Measurements from ENCODE around the gene WNT16.

Gene WNT16

DNA sequence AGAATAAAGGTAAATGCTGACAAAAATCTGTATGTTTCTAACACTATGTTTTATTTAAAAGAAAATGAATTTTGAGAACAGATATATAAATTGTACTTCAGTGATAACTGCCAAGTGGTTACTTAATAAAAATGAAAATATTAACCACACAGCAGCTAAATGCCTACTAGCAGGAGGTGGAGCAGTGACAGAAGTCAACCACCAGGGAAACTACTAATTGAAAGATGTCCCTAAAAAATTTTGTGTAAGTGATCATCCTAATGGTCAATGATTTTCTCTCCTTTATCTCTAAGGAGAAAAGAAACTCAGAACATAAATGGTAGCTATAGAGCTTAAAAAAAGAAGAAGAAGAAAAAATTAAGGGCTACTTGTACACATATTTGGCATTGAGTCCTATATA lies 22.9 kb downstream of the WNT16 start:
- no peak for DNase-seq

DNA sequence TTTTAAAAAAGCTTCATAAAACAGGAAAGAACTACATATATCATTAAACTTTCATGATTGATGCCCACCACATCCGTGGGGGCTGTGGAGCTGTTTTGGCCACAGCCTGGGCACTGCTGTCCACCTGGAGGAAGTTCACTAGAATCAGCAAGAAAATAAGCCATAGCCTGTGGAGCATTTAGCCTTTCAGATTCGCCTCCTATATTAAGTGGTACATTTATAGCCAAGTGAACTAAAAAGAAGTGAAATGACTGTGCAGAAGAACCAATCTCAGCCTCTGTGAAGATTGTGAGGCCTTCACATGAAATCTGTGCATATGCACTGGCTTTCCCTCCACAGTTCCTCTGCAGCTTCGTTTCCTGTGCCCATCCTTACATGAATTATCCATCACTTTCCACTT lies 23.5 kb downstream of the WNT16 start:
- no peak for DNase-seq

DNA sequence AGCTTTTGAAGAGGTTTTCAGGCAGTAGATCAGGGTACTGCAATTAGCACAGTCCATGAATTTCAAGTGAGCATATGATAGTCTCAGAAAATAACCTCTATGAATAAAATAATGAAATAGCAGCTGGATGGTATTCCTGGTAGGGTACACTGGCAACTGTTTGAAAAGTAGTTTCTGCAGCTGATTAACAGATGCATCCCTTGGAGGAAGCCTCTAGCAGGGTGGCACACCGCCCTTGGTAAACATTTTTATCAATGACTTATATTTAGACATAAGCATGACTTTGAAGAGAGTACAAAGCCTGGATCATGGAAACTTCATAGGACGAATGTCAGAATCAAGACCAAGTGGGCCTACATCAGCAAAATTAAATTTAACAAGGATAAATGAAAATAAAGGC lies 26.8 kb downstream of the WNT16 start:
- DNase-seq: no peak

DNA sequence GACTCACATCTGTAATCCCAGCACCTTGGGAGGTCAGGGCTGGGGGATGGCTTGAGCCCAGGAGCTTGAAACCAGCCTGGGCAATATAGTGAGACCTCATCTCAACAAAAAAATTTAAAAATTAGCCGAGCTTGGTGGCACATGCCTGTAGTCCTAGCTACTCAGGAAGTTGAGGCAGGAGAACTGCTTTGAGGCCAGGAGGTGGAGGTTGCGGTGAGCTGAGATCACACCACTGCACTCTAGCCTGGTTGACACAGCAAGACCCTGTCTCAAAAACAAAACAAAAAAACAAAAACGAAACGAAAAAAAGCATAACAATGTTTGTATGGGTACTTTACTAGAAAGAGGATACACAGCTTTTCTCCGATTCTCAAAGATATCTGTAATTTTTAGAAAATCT lies 31.8 kb downstream of the WNT16 start:
- DNase-seq: no peak

DNA sequence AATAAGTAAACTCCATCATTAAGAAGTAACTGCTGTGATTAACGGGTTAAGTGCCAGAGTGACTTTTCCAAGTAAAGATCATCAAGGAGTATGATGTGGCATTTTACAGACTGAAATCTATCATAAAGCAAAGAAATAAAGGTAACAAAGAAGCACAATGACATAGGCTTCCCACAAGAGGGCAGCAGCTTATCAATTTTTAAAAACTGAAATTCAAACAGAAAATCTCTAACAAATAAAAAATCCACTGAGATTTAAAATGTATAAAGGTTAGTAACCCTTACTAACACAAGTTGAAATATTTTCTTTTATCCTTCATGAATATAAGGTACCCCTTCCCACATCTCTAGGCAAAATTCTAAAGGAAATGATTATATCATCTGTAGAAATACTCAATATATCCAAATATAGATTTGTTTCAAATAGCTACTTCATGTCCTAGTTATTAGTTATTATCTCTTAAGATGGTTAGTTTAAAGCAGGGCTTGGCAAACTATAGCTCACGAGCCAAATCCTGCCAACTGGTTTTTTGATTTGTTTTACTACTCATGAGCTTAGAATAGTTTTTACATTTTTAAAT lies 38.1 kb downstream of the WNT16 start:
- peak; percentile 42 for DNase-seq

DNA sequence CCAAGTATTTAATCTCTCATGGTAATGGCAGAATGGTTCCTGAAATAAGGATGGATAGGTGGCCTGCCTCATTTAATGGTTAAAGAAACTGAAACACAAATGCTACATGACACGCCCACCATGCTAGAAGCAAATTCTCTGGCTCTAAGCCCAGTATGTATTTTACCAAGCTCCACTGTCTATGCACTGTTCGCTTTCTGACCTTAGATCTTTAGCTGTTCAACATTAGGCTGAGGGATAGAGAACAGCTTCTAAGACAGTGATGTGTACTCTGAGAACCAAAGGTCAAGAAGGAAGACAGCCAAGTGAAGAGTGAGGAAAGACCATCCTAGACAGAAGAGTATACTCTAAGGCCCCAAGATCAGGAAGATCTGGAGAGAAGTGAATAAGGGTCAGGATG lies 40.7 kb downstream of the WNT16 start:
- DNase-seq: no peak

DNA sequence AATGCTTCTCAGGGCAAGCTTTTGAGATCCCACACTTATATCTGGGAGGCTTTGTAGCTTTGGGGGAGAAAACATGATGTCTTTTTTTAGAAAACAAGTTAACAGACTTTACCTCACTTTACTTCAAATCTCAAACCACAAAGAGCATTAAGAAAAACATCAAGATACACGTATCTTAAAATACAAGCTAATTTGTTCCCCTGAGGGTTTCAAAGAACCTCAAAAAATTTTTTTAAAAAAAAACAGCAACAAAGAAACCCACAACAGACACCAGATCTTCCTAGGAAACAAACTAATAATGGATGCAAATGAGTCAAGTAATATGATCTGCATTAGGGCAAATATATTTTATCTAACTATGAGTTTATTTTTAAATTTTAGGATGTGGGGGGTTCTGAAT lies 42.6 kb downstream of the WNT16 start:
- no peak for DNase-seq

DNA sequence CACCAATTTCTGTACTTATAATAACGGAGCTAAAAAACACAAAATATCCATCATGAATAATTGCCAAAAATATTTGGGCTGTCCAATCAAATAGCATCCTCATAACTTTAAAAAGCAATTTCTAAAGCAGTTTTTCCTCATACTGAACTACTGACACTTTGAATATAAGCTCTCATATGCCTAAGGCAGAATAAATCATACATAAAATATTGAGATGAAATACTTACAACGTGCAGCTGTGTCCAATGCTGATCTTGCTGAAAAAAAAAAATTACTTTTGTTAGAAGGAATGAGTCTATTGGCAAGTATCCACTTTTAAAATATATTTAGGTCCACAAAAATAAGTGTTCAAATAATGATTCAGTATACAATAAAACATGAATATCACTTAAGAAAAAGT lies 43.1 kb downstream of the WNT16 start:
- no peak for DNase-seq

DNA sequence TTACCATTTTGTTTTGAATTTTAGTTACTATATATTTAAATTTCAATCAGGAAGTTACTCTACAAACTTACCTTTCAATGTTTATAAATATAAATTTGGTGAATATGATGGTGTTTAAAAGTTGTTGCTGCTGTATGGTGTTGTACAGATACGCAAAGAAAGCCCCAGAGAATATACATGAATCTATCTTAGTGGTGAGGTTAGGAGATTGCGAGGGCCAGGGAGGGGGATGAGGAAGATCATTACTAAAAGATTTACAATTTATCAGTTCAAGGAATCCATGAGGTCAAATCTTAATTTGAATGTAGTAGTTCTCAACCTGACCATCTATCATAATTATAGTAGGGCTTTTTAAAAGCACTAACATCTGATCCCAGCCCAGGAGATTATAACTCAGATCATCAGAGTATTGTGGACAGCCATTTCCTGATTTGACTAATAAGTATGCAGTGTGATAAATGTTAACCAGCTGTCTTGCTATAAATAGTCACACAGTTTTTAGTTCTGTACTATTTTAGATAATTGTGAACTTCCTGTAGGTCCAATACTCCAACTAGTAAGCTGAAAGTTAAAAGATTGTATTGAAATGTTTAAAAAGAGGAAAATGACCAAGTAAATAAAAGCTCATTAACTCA lies 43.7 kb downstream of the WNT16 start:
- DNase-seq: no peak

DNA sequence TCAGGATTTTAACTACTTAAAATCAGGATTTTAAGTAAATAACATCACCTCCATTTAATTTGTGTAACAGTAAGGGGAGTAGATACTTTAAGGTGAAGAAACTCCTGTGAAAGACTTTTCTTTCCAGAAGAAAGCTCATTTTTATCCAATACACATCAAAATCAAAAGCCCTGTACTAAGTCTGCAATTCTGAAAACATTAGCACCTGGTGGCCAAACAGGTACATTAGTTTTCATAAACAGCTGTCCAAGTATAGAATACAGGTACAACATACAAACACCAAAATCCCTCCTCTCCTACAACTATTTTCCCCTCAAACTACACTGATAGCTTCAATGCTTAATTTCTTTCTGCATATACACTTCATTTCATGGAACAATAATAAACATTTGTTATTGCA lies 44.4 kb downstream of the WNT16 start:
- no peak for DNase-seq

DNA sequence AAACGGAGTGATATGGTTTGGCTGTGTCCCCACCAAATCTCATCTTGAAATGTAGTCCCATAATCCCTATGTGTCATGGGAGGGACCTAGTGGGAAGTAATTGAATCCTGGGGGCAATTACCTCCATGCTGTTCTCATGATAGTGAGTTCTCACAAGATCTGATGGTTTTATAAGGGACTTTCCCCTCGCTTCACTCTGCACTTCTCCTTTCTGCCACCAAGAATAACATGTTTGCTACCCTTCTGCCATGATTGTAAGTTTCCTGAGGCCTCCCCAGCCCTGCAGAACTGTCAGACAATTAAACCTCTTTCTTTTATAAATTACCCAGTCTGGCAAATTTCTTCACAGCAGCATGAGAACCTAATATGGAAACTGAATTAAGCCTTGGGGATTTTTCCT lies 48.2 kb downstream of the WNT16 start:
- no peak for DNase-seq

DNA sequence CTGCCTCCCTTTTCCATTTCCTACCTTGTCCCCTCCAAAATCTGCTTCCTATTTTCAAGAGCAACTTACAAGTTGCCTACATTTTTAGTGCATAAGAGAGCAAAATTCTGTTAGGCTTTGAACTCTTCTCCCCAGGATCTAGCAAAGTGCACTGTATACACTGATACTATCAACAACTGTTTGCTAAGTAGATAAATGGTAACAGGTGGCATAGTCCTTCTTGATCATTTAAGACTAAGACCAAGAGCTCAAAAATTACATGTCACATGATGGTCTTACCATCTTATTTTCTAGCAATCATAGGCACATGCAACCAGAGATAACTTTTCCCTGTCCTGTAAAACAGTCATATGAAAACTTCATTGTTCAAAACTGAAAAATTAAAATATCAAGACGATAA lies 51.1 kb downstream of the WNT16 start:
- no peak for DNase-seq

DNA sequence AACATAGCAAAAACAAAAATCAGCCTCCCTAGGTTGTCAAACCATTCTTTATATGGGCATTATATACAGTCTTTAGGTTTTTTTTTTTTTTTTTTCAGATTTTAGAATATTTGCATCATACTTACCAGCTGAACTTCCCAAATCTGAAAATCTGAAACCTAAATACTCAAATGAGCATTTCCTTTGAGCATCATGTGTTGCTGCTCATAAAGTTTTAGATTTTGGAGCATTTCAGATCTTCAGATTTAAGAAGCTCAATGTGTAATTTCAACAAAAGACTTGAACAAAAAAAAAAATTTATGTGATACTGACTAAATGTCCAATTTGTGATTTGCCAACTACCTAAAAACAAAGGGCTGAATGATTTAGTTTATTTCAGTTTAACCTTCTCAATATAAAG lies 53.7 kb downstream of the WNT16 start:
- DNase-seq: no peak

DNA sequence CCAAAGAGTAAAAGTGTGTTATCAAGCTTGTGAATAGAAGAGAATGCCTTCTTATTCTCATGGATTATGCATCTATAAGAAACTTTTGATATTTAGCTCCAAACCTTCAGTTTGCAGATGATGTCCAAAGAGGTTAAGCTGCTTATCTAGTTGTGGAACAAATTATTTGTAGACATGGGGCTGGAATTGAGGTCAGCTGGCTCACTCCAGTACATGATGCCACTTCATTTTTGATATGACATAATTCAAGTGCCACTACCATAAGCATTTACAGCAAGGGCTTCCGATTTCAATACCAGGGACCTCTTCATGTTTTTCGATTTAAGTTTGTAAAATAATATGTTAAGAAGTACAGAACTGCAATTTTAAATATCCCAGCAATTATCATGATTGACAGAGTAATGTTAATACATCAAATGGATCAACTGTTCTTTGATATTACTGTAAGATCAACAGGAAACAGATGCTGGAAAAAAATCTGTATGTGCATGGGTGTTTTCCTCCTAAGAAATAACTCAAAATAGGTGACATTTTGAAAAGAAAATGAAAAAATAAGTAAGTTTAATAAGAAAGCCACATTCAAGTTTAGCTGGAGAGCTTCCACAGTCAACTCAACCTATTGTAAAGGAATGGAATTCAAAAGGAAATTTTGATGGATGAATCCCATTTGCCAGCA lies 54.6 kb downstream of the WNT16 start:
- DNase-seq: no peak

DNA sequence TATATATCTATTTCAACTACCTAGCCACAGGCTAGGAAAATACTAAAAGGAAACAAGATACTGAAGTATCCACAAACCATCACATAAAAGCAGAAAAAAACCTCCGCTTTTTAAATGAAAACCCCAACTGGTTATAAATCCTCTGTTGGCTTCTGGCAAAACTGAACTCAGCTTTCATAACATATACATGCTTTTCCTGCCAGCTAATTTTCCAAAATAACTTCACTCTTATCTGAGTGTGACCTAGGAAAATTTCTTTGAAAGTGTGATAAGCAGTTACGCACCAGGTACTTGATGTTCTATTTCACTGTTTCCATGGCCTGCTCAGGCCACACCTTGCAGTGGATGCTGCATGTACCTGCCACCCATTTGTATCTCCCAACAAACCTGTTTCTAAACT lies 55.5 kb downstream of the WNT16 start:
- DNase-seq: no peak

DNA sequence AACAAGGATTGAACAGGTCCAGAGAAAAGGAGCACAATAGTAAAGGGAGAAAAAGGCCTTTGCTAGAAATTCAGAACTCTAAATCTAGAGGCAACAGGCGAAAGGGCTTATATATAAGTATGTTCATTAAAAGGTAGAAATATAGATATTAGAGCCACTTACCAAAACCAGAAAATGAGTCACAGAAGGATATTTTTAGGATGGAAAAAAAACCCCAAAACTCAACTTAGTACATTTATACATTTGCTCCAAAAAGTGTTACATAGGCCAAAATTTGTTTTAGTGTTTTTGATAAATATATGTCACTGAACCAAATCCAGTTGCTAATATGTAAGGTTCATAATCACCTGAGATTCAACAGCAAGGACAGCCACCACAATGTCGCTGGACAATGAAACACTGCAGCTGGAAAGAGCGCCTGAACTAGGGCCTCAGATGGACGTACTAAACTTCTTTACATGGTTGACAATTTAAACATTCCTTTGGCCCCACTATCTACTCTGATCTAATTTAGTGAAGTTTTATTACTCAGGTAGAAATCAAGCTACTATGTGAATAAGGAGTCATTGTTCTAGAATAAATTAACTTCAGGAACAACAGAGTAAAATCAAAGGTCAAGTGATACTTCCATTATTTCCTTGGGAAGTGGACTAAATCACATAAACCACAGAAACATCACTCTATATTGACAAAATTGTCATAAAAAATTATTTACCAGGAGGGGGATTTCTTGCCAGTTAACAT lies 56.4 kb downstream of the WNT16 start:
- DNase-seq: no peak

DNA sequence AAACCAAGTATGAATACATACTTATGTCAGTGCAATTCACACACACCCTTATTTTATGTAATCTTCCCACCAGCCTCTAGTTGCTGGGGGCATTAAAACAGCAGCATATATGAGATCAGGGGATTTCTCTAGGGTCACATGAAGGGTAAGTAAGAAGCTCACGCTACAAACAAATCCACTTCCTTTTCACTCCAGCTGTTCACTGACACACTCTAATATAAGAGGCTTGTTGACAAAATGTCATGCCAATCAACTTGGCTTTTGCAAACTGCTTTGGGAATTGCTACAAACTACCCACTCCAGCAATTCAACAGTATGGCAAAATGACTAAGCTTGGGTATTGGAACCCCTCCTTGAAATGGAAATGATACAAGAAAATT lies 57.0 kb downstream of the WNT16 start:
- peak; percentile 3 for DNase-seq

DNA sequence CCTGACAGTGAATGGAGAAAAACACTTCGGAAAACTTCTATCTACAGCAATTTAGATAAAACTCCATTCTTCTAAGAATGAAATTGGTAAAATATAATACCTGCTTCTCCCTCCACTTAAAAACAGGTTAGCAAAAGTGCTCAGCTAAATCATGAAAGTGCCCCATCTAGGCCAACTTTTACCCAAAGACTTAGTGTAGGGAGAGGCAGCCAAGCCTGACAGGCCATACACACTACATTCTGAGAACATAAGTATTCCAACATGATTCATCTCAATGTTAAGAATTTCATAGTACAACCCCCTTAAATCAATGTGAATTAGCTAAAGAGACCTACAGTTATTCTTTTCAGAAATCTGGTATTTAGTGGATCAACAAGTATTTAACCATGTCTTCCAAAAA lies 60.1 kb downstream of the WNT16 start:
- no peak for DNase-seq

DNA sequence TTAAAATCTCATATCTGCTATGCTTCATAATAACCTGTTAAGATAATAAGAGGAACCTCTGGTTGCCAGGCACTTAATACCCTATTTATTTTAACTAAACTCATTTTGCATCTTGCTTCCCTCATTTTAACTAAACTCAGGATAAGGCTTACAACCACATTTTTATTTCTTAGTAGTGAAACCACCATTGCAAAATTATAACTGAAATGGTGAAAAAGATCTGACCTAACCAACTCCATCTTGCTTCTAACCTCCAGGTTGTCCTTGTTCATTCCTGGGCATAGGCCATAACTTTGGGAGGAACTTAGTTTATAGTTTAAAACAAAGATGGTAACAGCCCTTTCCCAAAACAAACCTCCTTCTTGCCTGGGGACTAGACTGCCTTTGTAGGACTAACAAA lies 61.3 kb downstream of the WNT16 start:
- no peak for DNase-seq

DNA sequence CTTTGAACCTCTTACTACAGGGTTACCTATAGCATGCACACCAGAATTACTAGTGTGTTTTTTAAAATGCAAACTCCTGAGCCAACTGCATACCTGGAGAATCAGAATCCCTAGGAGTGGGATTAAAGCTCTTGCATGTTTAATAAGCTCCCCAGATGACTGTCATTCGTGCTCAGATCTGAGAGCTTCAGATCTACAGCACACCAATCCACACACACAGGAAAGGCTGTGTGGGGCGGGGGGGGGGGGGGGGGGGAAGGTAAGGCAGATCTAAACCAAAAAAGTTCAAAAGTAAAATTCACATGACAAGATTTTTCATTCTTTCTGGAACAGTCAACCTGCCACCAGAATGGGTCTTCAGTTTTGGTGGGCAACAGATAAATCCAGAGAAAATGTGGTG lies 61.8 kb downstream of the WNT16 start:
- no peak for DNase-seq
